H1 (cell line): Measurements from ENCODE around the gene B4GALNT1. TPM values are rescaled to one million over a fixed set of nuclear protein-coding genes. Genes with fewer than 3 reads are reported as not detected.

Experiments
- CBX8 ChIP-seq: fragments of 300-800, 300-1000 bp; sonication (generic); IDR thresholded peaks from 2 replicates; pipeline ENCODE4 v1.7.1; 2016; ENCODE audit warnings: low read depth, low read length, borderline replicate concordance
- KDM5A ChIP-seq: fragments of 200-600 bp; IDR thresholded peaks from 2 replicates; pipeline ENCODE4 v1.7.1; 2012; ENCODE audit warnings: mild to moderate bottlenecking, low read length, inconsistent platforms, mixed read lengths
- NANOG ChIP-seq: IDR thresholded peaks from 2 replicates; pipeline ENCODE4 v1.6.1; 2011; ENCODE audit warnings: low read length, low read depth, mild to moderate bottlenecking, inconsistent platforms; ENCODE audit not compliant: insufficient read depth, poor library complexity, severe bottlenecking
- POLR2AphosphoS5 ChIP-seq: IDR thresholded peaks from 2 replicates; pipeline ENCODE4 v1.6.1; 2011; ENCODE audit warnings: low read depth, low read length
- POU5F1 ChIP-seq: IDR thresholded peaks from 2 replicates; pipeline ENCODE4 v1.6.1; 2011; ENCODE audit warnings: low read depth, mild to moderate bottlenecking, low read length, moderate library complexity
- SP2 ChIP-seq: IDR thresholded peaks from 2 replicates; pipeline ENCODE4 v1.6.1; 2012; ENCODE audit warnings: mild to moderate bottlenecking, low read length, inconsistent platforms
- ZNF274 ChIP-seq: IDR thresholded peaks from 2 replicates; pipeline ENCODE4 v1.7.0; 2012; ENCODE audit warnings: low read length, borderline replicate concordance; ENCODE audit errors: extremely low read depth
- polyA plus RNA-seq, 7 experiments: library from polyadenylated mRNA; depleted of rRNA in 3 of 7; stranded (reverse) in 5 of 7; unstranded in 2 of 7; fragments of >200 nt in 5 of 7; fragments of 200-250 nt in 2 of 7; gene quantifications; 1 replicate in 5 of 7; 2 replicates in 1 of 7; 4 replicates in 1 of 7; pipeline versions ENCODE4 v1.2.1 to v1.2.3, GENCODE V29; 2011 to 2013; ENCODE audit warnings: missing spikeins in 2 of 7, mixed read lengths in 2 of 7
- total RNA-seq: library from RNA; stranded (reverse); fragmentation: NEBNext Ultra II Directional; extraction: Animal tissue kit (Norgen Biotek cat#: 25700); gene quantifications from 2 replicates; pipeline ENCODE4 v1.2.1, GENCODE V29; 2021
- TF ChIP-seq, protein P1 (sequence below): fragments of 300-600 bp; sonication (generic); IDR thresholded peaks from 2 replicates; pipeline ENCODE4 v1.7.1; 2012; ENCODE audit warnings: low read length, moderate library complexity, mild to moderate bottlenecking, inconsistent platforms; ENCODE audit not compliant: insufficient replicate concordance
- TF ChIP-seq, protein P2 (sequence below): IDR thresholded peaks from 2 replicates; pipeline ENCODE4 v1.6.1; 2012; ENCODE audit warnings: low read length, inconsistent platforms

Gene B4GALNT1
- total and polyA plus RNA-seq, 2 of the 8 experiments (the other 6 are each of a cell fraction or from before 2014, with no cell fraction given): 1.5 to 2.3 TPM

DNA sequence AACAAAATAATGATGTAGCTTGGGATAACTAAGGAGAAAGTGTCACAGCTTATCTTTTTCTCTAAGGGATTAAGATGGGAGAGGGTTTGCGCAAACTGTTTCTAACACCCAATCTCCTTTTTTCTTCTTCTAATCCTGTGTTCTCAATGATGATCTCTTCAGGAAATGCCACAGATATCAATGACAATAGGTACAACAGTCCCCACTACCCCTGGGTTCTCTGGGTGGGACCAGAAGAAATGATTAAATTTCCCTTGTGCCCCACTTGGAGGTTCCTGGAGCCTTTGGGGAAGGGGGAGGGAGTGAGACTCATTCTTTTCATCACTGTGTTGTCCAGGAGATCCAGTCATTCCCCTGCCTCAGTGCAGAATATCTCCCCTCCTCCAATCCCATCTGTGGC lies 50.6 kb downstream of the B4GALNT1 start (continued):
- TF ChIP-seq, protein P1, sequence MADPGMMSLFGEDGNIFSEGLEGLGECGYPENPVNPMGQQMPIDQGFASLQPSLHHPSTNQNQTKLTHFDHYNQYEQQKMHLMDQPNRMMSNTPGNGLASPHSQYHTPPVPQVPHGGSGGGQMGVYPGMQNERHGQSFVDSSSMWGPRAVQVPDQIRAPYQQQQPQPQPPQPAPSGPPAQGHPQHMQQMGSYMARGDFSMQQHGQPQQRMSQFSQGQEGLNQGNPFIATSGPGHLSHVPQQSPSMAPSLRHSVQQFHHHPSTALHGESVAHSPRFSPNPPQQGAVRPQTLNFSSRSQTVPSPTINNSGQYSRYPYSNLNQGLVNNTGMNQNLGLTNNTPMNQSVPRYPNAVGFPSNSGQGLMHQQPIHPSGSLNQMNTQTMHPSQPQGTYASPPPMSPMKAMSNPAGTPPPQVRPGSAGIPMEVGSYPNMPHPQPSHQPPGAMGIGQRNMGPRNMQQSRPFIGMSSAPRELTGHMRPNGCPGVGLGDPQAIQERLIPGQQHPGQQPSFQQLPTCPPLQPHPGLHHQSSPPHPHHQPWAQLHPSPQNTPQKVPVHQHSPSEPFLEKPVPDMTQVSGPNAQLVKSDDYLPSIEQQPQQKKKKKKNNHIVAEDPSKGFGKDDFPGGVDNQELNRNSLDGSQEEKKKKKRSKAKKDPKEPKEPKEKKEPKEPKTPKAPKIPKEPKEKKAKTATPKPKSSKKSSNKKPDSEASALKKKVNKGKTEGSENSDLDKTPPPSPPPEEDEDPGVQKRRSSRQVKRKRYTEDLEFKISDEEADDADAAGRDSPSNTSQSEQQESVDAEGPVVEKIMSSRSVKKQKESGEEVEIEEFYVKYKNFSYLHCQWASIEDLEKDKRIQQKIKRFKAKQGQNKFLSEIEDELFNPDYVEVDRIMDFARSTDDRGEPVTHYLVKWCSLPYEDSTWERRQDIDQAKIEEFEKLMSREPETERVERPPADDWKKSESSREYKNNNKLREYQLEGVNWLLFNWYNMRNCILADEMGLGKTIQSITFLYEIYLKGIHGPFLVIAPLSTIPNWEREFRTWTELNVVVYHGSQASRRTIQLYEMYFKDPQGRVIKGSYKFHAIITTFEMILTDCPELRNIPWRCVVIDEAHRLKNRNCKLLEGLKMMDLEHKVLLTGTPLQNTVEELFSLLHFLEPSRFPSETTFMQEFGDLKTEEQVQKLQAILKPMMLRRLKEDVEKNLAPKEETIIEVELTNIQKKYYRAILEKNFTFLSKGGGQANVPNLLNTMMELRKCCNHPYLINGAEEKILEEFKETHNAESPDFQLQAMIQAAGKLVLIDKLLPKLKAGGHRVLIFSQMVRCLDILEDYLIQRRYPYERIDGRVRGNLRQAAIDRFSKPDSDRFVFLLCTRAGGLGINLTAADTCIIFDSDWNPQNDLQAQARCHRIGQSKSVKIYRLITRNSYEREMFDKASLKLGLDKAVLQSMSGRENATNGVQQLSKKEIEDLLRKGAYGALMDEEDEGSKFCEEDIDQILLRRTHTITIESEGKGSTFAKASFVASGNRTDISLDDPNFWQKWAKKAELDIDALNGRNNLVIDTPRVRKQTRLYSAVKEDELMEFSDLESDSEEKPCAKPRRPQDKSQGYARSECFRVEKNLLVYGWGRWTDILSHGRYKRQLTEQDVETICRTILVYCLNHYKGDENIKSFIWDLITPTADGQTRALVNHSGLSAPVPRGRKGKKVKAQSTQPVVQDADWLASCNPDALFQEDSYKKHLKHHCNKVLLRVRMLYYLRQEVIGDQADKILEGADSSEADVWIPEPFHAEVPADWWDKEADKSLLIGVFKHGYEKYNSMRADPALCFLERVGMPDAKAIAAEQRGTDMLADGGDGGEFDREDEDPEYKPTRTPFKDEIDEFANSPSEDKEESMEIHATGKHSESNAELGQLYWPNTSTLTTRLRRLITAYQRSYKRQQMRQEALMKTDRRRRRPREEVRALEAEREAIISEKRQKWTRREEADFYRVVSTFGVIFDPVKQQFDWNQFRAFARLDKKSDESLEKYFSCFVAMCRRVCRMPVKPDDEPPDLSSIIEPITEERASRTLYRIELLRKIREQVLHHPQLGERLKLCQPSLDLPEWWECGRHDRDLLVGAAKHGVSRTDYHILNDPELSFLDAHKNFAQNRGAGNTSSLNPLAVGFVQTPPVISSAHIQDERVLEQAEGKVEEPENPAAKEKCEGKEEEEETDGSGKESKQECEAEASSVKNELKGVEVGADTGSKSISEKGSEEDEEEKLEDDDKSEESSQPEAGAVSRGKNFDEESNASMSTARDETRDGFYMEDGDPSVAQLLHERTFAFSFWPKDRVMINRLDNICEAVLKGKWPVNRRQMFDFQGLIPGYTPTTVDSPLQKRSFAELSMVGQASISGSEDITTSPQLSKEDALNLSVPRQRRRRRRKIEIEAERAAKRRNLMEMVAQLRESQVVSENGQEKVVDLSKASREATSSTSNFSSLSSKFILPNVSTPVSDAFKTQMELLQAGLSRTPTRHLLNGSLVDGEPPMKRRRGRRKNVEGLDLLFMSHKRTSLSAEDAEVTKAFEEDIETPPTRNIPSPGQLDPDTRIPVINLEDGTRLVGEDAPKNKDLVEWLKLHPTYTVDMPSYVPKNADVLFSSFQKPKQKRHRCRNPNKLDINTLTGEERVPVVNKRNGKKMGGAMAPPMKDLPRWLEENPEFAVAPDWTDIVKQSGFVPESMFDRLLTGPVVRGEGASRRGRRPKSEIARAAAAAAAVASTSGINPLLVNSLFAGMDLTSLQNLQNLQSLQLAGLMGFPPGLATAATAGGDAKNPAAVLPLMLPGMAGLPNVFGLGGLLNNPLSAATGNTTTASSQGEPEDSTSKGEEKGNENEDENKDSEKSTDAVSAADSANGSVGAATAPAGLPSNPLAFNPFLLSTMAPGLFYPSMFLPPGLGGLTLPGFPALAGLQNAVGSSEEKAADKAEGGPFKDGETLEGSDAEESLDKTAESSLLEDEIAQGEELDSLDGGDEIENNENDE: no peak
- TF ChIP-seq, protein P2, sequence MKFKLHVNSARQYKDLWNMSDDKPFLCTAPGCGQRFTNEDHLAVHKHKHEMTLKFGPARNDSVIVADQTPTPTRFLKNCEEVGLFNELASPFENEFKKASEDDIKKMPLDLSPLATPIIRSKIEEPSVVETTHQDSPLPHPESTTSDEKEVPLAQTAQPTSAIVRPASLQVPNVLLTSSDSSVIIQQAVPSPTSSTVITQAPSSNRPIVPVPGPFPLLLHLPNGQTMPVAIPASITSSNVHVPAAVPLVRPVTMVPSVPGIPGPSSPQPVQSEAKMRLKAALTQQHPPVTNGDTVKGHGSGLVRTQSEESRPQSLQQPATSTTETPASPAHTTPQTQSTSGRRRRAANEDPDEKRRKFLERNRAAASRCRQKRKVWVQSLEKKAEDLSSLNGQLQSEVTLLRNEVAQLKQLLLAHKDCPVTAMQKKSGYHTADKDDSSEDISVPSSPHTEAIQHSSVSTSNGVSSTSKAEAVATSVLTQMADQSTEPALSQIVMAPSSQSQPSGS: no peak
- TF ChIP-seq CBX8: no peak
- no peak for TF ChIP-seq ZNF274
- TF ChIP-seq POLR2AphosphoS5: no peak
- TF ChIP-seq NANOG: no peak
- TF ChIP-seq POU5F1: no peak
- no peak for TF ChIP-seq SP2
- TF ChIP-seq KDM5A: no peak
